K562 (cell line): Measurements from ENCODE around the gene HNRNPA2B1. TPM values are rescaled to one million over a fixed set of nuclear protein-coding genes. Genes with fewer than 3 reads are reported as not detected.

Experiments
- ELF4 ChIP-seq: fragments of 450-650 bp; formaldehyde crosslinking; IDR thresholded peaks from 2 replicates; pipeline ENCODE4 v1.4.0; 2022; ENCODE audit warnings: missing genetic modification characterization
- MYNN ChIP-seq, 2 experiments: sonication (generic); formaldehyde crosslinking in 1 of 2; IDR thresholded peaks; 2 replicates each; pipeline versions ENCODE4 v1.5.0 to v1.6.1; 2016 to 2020; ENCODE audit warnings: antibody characterized with exemption in 1 of 2, missing genetic modification reagents in 1 of 2
- PURB ChIP-seq: sonication (generic); formaldehyde crosslinking; IDR thresholded peaks from 2 replicates; pipeline ENCODE4 v1.9.0; 2021; ENCODE audit warnings: low read depth, mild to moderate bottlenecking, missing genetic modification reagents
- SMAD4 ChIP-seq: fragments of 250-450 bp; sonication (Bioruptor Pico); conservative IDR thresholded peaks from 2 replicates; pipeline ENCODE4 v1.8.0; 2021; ENCODE audit warnings: inconsistent platforms, mild to moderate bottlenecking, moderate library complexity
- ZNF830 ChIP-seq: fragments of 250-450 bp; sonication (Bioruptor Pico); IDR thresholded peaks from 2 replicates; pipeline ENCODE4 v1.5.0; 2021; ENCODE audit warnings: mild to moderate bottlenecking
- polyA plus RNA-seq, 8 experiments: library from polyadenylated mRNA; depleted of rRNA in 4 of 8; stranded (reverse) in 5 of 8; unstranded in 3 of 8; fragments of >200 nt; fragmentation: Nextera tagmentation in 2 of 8; fragmentation: Illumina TruSeq in 1 of 8; extraction: Ambion mirVana in 2 of 8; extraction: Trizol in 1 of 8; gene quantifications; 2 replicates each; pipeline versions ENCODE4 v1.2.1 to v1.2.3, GENCODE V29; 2011 to 2014; ENCODE audit warnings: inconsistent platforms in 1 of 8, missing spikeins in 1 of 8
- total RNA-seq, 7 experiments: library from RNA; depleted of rRNA in 6 of 7; stranded (reverse); fragments of >200 nt in 6 of 7; fragmentation: Illumina TruSeq in 2 of 7; extraction: Trizol in 2 of 7; gene quantifications; 2 replicates each; pipeline versions ENCODE4 v1.2.1 to v1.2.3, GENCODE V29; 2011 to 2021; ENCODE audit warnings: low replicate concordance in 1 of 7
- TF ChIP-seq, protein P1 (sequence below), 2 experiments: IDR thresholded peaks; 2 replicates each; pipeline ENCODE4 v1.6.1; 2011; ENCODE audit warnings: borderline replicate concordance in 1 of 2, control low read depth in 1 of 2, low read depth in 1 of 2, low read length in 1 of 2, mild to moderate bottlenecking in 1 of 2, mixed read lengths in 1 of 2, moderate library complexity in 1 of 2; ENCODE audit not compliant: insufficient read depth in 1 of 2, insufficient read length in 1 of 2, poor library complexity in 1 of 2, severe bottlenecking in 1 of 2; ENCODE audit errors: extremely low read depth in 1 of 2
- TF ChIP-seq, protein P2 (sequence below): fragments of 450-650 bp; formaldehyde crosslinking; conservative IDR thresholded peaks from 2 replicates; pipeline ENCODE4 v1.4.0; 2022; ENCODE audit warnings: mild to moderate bottlenecking, missing genetic modification characterization
- TF ChIP-seq, protein P3 (sequence below), 2 experiments: fragments of 450-650 bp in 1 of 2; IDR thresholded peaks; 2 replicates each; pipeline ENCODE4 v1.6.1; 2011 to 2017; ENCODE audit warnings: low read depth in 2 of 2, antibody characterized with exemption in 1 of 2, borderline replicate concordance in 1 of 2, low read length in 1 of 2, mild to moderate bottlenecking in 1 of 2, mixed read lengths in 1 of 2; ENCODE audit not compliant: control insufficient read depth in 1 of 2
- TF ChIP-seq, protein P4 (sequence below): sonication (generic); formaldehyde crosslinking; IDR thresholded peaks from 2 replicates; pipeline ENCODE4 v1.8.0; 2022; ENCODE audit warnings: mild to moderate bottlenecking, missing genetic modification reagents
- TF ChIP-seq, protein P5 (sequence below): sonication (generic); formaldehyde crosslinking; IDR thresholded peaks from 2 replicates; pipeline ENCODE4 v1.8.0; 2022; ENCODE audit warnings: missing genetic modification reagents, mild to moderate bottlenecking, moderate library complexity, borderline replicate concordance

Gene HNRNPA2B1
- total and polyA plus RNA-seq, 9 of the 15 experiments (the other 6 are each of a cell fraction or from before 2014, with no cell fraction given), result 630 to 1,989 (median 865) TPM

DNA sequence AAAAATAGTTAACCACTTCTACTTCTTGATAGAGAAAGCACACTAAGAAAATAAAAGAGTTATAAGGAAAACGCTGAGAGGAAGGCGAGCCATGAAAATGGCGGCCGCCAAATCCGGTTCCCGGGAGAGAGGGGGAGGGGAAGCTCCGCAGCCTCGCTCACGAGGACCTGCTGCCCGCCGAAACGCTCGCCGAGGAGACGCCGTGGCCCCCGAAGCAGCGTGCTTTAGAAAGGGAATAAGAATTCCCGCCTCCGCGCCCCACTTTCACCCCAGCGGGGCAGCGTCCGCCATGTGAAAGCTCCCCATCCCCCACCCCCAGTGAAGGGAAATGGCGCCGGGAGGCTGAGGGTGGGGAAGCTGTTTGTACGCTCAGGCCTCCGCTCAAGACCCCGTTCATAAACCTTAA is 505 bp downstream of the HNRNPA2B1 start (continued):
- TF ChIP-seq, protein P1, sequence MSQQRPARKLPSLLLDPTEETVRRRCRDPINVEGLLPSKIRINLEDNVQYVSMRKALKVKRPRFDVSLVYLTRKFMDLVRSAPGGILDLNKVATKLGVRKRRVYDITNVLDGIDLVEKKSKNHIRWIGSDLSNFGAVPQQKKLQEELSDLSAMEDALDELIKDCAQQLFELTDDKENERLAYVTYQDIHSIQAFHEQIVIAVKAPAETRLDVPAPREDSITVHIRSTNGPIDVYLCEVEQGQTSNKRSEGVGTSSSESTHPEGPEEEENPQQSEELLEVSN (IDR thresholded peaks at IDR 0.05; ENCODE audit: borderline replicate concordance in 1 of 2, extremely low read depth in 1 of 2, insufficient read depth in 1 of 2, insufficient read length in 1 of 2, low read depth in 1 of 2, low read length in 1 of 2, poor library complexity in 1 of 2, severe bottlenecking in 1 of 2), result peak in 1 of 2 experiments; percentile 68
- TF ChIP-seq, protein P2, sequence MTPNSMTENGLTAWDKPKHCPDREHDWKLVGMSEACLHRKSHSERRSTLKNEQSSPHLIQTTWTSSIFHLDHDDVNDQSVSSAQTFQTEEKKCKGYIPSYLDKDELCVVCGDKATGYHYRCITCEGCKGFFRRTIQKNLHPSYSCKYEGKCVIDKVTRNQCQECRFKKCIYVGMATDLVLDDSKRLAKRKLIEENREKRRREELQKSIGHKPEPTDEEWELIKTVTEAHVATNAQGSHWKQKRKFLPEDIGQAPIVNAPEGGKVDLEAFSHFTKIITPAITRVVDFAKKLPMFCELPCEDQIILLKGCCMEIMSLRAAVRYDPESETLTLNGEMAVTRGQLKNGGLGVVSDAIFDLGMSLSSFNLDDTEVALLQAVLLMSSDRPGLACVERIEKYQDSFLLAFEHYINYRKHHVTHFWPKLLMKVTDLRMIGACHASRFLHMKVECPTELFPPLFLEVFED, result peak; percentile 36; the same call in 1 of the 2 replicates
- TF ChIP-seq SMAD4 (CRISPR knock-in tag) (peak; percentile 45), MYNN (IDR thresholded peaks at IDR 0.05) (0 out of 2 replicates have a peak, but pooled peaks have one; percentile 2), MYNN (CRISPR knock-in tag; IDR thresholded peaks at IDR 0.05) (no peak), ZNF830 (CRISPR knock-in tag) (peak; percentile 76; the same call in 1 of the 2 replicates), ELF4 (CRISPR knock-in tag) (peak; percentile 40; the same call in 1 of the 2 replicates), PURB (CRISPR knock-in tag) (no peak)
- TF ChIP-seq, protein P3, sequence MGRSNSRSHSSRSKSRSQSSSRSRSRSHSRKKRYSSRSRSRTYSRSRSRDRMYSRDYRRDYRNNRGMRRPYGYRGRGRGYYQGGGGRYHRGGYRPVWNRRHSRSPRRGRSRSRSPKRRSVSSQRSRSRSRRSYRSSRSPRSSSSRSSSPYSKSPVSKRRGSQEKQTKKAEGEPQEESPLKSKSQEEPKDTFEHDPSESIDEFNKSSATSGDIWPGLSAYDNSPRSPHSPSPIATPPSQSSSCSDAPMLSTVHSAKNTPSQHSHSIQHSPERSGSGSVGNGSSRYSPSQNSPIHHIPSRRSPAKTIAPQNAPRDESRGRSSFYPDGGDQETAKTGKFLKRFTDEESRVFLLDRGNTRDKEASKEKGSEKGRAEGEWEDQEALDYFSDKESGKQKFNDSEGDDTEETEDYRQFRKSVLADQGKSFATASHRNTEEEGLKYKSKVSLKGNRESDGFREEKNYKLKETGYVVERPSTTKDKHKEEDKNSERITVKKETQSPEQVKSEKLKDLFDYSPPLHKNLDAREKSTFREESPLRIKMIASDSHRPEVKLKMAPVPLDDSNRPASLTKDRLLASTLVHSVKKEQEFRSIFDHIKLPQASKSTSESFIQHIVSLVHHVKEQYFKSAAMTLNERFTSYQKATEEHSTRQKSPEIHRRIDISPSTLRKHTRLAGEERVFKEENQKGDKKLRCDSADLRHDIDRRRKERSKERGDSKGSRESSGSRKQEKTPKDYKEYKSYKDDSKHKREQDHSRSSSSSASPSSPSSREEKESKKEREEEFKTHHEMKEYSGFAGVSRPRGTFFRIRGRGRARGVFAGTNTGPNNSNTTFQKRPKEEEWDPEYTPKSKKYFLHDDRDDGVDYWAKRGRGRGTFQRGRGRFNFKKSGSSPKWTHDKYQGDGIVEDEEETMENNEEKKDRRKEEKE (IDR thresholded peaks at IDR 0.05; ENCODE audit: borderline replicate concordance in 1 of 2, control insufficient read depth in 1 of 2, low read depth in 2 of 2, low read length in 1 of 2), result no peak; a peak in 1 of 4 replicates
- TF ChIP-seq, protein P4, sequence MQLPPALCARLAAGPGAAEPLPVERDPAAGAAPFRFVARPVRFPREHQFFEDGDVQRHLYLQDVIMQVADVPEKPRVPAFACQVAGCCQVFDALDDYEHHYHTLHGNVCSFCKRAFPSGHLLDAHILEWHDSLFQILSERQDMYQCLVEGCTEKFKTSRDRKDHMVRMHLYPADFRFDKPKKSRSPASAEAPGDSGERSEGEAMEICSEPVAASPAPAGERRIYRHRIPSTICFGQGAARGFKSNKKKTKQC, result no peak
- TF ChIP-seq, protein P5, sequence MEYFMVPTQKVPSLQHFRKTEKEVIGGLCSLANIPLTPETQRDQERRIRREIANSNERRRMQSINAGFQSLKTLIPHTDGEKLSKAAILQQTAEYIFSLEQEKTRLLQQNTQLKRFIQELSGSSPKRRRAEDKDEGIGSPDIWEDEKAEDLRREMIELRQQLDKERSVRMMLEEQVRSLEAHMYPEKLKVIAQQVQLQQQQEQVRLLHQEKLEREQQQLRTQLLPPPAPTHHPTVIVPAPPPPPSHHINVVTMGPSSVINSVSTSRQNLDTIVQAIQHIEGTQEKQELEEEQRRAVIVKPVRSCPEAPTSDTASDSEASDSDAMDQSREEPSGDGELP, result 0 out of 2 replicates have a peak, but pooled peaks have one; percentile 53
